Ishikawa (cell line): ENCODE results near the gene MAK.

Source experiments
- CEBPB ChIP-seq: IDR thresholded peaks from 2 replicates; pipeline ENCODE4 v1.6.1; 2012
- EP300 ChIP-seq: IDR thresholded peaks from 2 replicates; pipeline ENCODE4 v1.6.1; 2012; ENCODE audit warnings: borderline replicate concordance
- FOXM1 ChIP-seq: IDR thresholded peaks from 2 replicates; pipeline ENCODE4 v1.6.1; 2012; ENCODE audit warnings: low read depth, borderline replicate concordance
- REST ChIP-seq: IDR thresholded peaks from 2 replicates; pipeline ENCODE4 v1.6.1; 2012; ENCODE audit warnings: low read depth, mild to moderate bottlenecking
- TAF1 ChIP-seq: IDR thresholded peaks from 2 replicates; pipeline ENCODE4 v1.6.1; 2012; ENCODE audit warnings: low read depth, mild to moderate bottlenecking
- ZBTB7A ChIP-seq: IDR thresholded peaks from 2 replicates; pipeline ENCODE4 v1.6.1; 2012; ENCODE audit warnings: low read depth
- TF ChIP-seq, protein P1 (sequence below): IDR thresholded peaks from 2 replicates; pipeline ENCODE4 v1.6.1; 2012

DNA sequence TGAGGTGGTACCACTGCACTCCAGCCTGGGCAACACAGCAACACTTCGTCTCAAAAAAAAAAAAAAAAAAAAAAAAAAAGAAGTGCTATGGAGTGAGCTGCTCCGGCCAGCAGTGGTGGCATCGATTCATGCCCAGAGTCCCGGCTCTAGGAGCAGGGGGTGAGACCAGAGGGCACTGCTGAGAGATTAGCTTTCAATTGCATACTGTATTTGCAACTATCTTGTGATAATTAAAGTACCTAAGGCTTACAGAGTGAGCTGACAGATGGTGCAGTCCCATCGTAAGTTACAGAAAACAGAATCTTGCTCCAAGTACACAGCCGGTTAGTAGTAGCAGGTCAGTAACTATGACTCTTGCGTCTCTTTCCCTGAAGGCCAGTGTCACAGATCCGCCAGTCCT is 59.3 kb downstream of the MAK start:
- TF ChIP-seq FOXM1 = no peak
- no peak for TF ChIP-seq CEBPB
- TF ChIP-seq REST = no peak
- no peak for TF ChIP-seq ZBTB7A
- TF ChIP-seq, protein P1, sequence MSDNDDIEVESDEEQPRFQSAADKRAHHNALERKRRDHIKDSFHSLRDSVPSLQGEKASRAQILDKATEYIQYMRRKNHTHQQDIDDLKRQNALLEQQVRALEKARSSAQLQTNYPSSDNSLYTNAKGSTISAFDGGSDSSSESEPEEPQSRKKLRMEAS = no peak
- TF ChIP-seq TAF1 = no peak
- no peak for TF ChIP-seq EP300
